Spinal cord (tissue), 10 donors: Measurements from ENCODE around the gene UBE2J2. TPM values are rescaled to one million over a fixed set of nuclear protein-coding genes. Genes with fewer than 3 reads are reported as not detected.

Source experiments
- DNase-seq, 6 donors: peaks; one replicate each; pipeline versions ENCODE4 v3.0.0 to v3.0.0-alpha.2; 2013 to 2015; ENCODE audit warnings: low spot score in 6 of 6, low read depth in 4 of 6
- H3K27ac ChIP-seq: one replicate; pipeline ENCODE4 v1.5.1; 2013; ENCODE audit warnings: low read depth, low read length, control low read depth
- H3K27me3 ChIP-seq: one replicate; pipeline ENCODE4 v1.6.1; 2013; ENCODE audit warnings: low read length; ENCODE audit not compliant: control insufficient read depth, insufficient read depth
- H3K36me3 ChIP-seq: one replicate; pipeline ENCODE4 v1.6.1; 2013; ENCODE audit warnings: low read length; ENCODE audit not compliant: control insufficient read depth, insufficient read depth
- H3K4me1 ChIP-seq: one replicate; pipeline ENCODE4 v1.6.1; 2013; ENCODE audit warnings: low read length; ENCODE audit not compliant: control insufficient read depth, insufficient read depth
- H3K4me3 ChIP-seq: one replicate; pipeline ENCODE4 v1.5.1; 2013; ENCODE audit warnings: low read depth, low read length, control low read depth
- H3K9me3 ChIP-seq: one replicate; pipeline ENCODE4 v1.6.1; 2013; ENCODE audit warnings: low read length; ENCODE audit not compliant: control insufficient read depth, insufficient read depth
- WGBS: methylation state at CpG from one replicate; pipeline ENCODE4 v1.1.5; 2013; ENCODE audit warnings: missing lambda C conversion rate; ENCODE audit not compliant: insufficient coverage; 5-methylcytosine and 5-hydroxymethylcytosine counted together
- long read RNA-seq, 4 donors: transcript quantifications; one replicate each; lab custom pipeline, GENCODE V29; 2026
- polyA plus RNA-seq, 2 donors: library from polyadenylated mRNA; unstranded; fragments of 120-200 nt; gene quantifications; one replicate each; pipeline ENCODE4 v1.2.1, GENCODE V29; 2013; ENCODE audit not compliant: insufficient read length in 2 of 2
- total RNA-seq, 2 donors: library from RNA; depleted of rRNA in 1 of 2; stranded (reverse); fragments of 120-200 nt in 1 of 2; fragments of >200 nt in 1 of 2; gene quantifications; one replicate each; pipeline versions ENCODE4 v1.2.3 to v1.2.4, GENCODE V29; 2013 to 2014
- donor health status: healthy.

UBE2J2 gene
- total RNA-seq (10 to 100 TPM; 26.4 to 42.4 TPM), polyA plus RNA-seq (10 to 100 TPM; 65.6 to 82.9 TPM)
- long read RNA-seq, donor 1, transcript UBE2J2-202 (7 exons, 1,733 nt): major isoform, 7 of 10 reads
- long read RNA-seq, donor 1, partial matches to known transcripts: 0 of 10 reads
- long read RNA-seq, donor 1, other reads (novel, unspliced or antisense): 0 of 10 reads
- long read RNA-seq, donor 2, partial matches to known transcripts: 0 of 11 reads
- long read RNA-seq, donor 2, other reads (novel, unspliced or antisense): 0 of 11 reads
- long read RNA-seq, donor 3, transcript UBE2J2-202 (7 exons, 1,733 nt): major isoform, 14 of 24 reads
- long read RNA-seq, donor 3, partial matches to known transcripts: 6 of 24 reads
- long read RNA-seq, donor 3, other reads (novel, unspliced or antisense): 0 of 24 reads
- long read RNA-seq, donor 4, transcript UBE2J2-202 (7 exons, 1,733 nt): major isoform, 8 of 16 reads
- long read RNA-seq, donor 4, partial matches to known transcripts: 0 of 16 reads
- long read RNA-seq, donor 4, other reads (novel, unspliced or antisense): 0 of 16 reads

GRCh38 chr1:1273512-1274298 is at the start of gene UBE2J2:
TSS of gene UBE2J2 (minus strand) at chr1:1273854. CDS start at chr1:1267992, 5,862 bp downstream.
- Histone ChIP-seq H3K27ac (no peak within 1 kb of the TSS), H3K4me3 (peak within 1 kb of the TSS; percentile 78), H3K9me3 (no peaks in the 10 kb centered on the region), H3K36me3 (peaks cover 39% of the 10 kb centered on the region), H3K27me3 (no peaks in the 10 kb centered on the region), H3K4me1 (peaks cover 44% of the 10 kb centered on the region)
- WGBS: under 1% methylated on average over 102 of the region's 105 CpGs
- peak in 5 of 6 donors; percentile 78 to 97 (median 89) for DNase-seq

GRCh38 chr1:1322952-1323351 is 49.3 kb upstream of the UBE2J2 start:
- H3K4me1 ChIP-seq: peaks cover 36% of the 10 kb centered on the region
- H3K36me3 ChIP-seq: peaks cover 79% of the 10 kb centered on the region
- DNase-seq: no peak
- no peak overlapping the region for H3K4me3 ChIP-seq
- no peaks in the 10 kb centered on the region for H3K9me3 ChIP-seq
- H3K27me3 ChIP-seq: no peaks in the 10 kb centered on the region
- H3K27ac ChIP-seq: no peak overlapping the region
- WGBS: 92% methylated on average over 10 of the region's 10 CpGs

- 84% methylated on average over 4 of the region's 14 CpGs for WGBS
Observed at GRCh38 chr1:1322418-1322817, 48.8 kb upstream of the UBE2J2 start.

GRCh38 chr1:1321477-1321876 is 47.8 kb upstream of the UBE2J2 start:
- H3K27me3 ChIP-seq: no peaks in the 10 kb centered on the region
- no peak for DNase-seq
- no peaks in the 10 kb centered on the region for H3K9me3 ChIP-seq
- peaks cover 77% of the 10 kb centered on the region for H3K36me3 ChIP-seq
- H3K27ac ChIP-seq: no peak overlapping the region
- 95% methylated on average over 7 of the region's 8 CpGs for WGBS
- H3K4me3 ChIP-seq: no peak overlapping the region
- H3K4me1 ChIP-seq: peaks cover 34% of the 10 kb centered on the region

More at GRCh38 chr1:1322418-1322817, 48.8 kb upstream of the UBE2J2 start:
- H3K4me1 ChIP-seq: peaks cover 36% of the 10 kb centered on the region
- H3K9me3 ChIP-seq: no peaks in the 10 kb centered on the region
- no peak overlapping the region for H3K27ac ChIP-seq
- H3K36me3 ChIP-seq: peaks cover 78% of the 10 kb centered on the region
- no peak for DNase-seq
- no peaks in the 10 kb centered on the region for H3K27me3 ChIP-seq
- H3K4me3 ChIP-seq: no peak overlapping the region

- H3K9me3 ChIP-seq: no peaks in the 10 kb centered on the region
- 90% methylated on average over 23 of the region's 23 CpGs for WGBS
- no peak overlapping the region for H3K27ac ChIP-seq
- no peaks in the 10 kb centered on the region for H3K27me3 ChIP-seq
- no peak overlapping the region for H3K4me3 ChIP-seq
- DNase-seq: no peak
- H3K4me1 ChIP-seq: peaks cover 28% of the 10 kb centered on the region
- H3K36me3 ChIP-seq: peaks cover 74% of the 10 kb centered on the region
Observed at GRCh38 chr1:1320666-1321448, 47.2 kb upstream of the UBE2J2 start.

- Histone ChIP-seq H3K4me3 (no peak overlapping the region), H3K27me3 (no peaks in the 10 kb centered on the region), H3K27ac (no peak overlapping the region), H3K9me3 (no peaks in the 10 kb centered on the region), H3K4me1 (peaks cover 17% of the 10 kb centered on the region), H3K36me3 (peaks cover 75% of the 10 kb centered on the region)
- 90% methylated on average over 13 of the region's 13 CpGs for WGBS
- DNase-seq: no peak
Observed at GRCh38 chr1:1319646-1319941, 45.9 kb upstream of the UBE2J2 start.

- H3K4me1 ChIP-seq: peaks cover 17% of the 10 kb centered on the region
- 93% methylated on average over 34 of the region's 36 CpGs for whole genome bisulfite sequencing
- DNase-seq: no peak
- H3K36me3 ChIP-seq: peaks cover 81% of the 10 kb centered on the region
- no peak overlapping the region for H3K27ac ChIP-seq
- no peaks in the 10 kb centered on the region for H3K27me3 ChIP-seq
- no peaks in the 10 kb centered on the region for H3K9me3 ChIP-seq
- no peak overlapping the region for H3K4me3 ChIP-seq
Observed at GRCh38 chr1:1318777-1319645, 45.4 kb upstream of the UBE2J2 start.

- Histone ChIP-seq H3K27ac (no peak overlapping the region), H3K36me3 (peaks cover 88% of the 10 kb centered on the region), H3K4me3 (no peak overlapping the region), H3K27me3 (no peaks in the 10 kb centered on the region), H3K4me1 (peaks cover 12% of the 10 kb centered on the region), H3K9me3 (no peaks in the 10 kb centered on the region)
- WGBS: 62% methylated on average over 3 of the region's 9 CpGs
- DNase-seq: peak in 1 of 6 donors; percentile 27
Observed at GRCh38 chr1:1318131-1318652, 44.5 kb upstream of the UBE2J2 start.
